HG02938 (cell line): ENCODE results near the gene GRAP.
"Not testable (repeated sequence)": the region's sequence is repeated elsewhere in the genome, so short reads cannot be mapped to it uniquely, and the experiment has no call there.

Experiments
- ATAC-seq: cut with Tn5 transposase; IDR thresholded peaks from one replicate; pipeline ENCODE4 v1.9.1; 2021; ENCODE audit warnings: mild to moderate bottlenecking, moderate library complexity; ENCODE audit not compliant: unreplicated experiment

Gene GRAP

GRCh38 chr17:19046782-19047375, at the start of gene GRAP:
Gene GRAP (minus strand): TSS chr17:19046957. CDS start chr17:19046926, 31 bp downstream.
- not testable (repeated sequence) for ATAC-seq

GRCh38 chr17:19093684-19094438, 47.1 kb upstream of the GRAP start:
- ATAC-seq = not testable (repeated sequence)

GRCh38 chr17:19092737-19093683, 46.3 kb upstream of the GRAP start:
- not testable (repeated sequence) for ATAC-seq

GRCh38 chr17:19090058-19090772, 43.5 kb upstream of the GRAP start:
- not testable (repeated sequence) for ATAC-seq

DNA sequence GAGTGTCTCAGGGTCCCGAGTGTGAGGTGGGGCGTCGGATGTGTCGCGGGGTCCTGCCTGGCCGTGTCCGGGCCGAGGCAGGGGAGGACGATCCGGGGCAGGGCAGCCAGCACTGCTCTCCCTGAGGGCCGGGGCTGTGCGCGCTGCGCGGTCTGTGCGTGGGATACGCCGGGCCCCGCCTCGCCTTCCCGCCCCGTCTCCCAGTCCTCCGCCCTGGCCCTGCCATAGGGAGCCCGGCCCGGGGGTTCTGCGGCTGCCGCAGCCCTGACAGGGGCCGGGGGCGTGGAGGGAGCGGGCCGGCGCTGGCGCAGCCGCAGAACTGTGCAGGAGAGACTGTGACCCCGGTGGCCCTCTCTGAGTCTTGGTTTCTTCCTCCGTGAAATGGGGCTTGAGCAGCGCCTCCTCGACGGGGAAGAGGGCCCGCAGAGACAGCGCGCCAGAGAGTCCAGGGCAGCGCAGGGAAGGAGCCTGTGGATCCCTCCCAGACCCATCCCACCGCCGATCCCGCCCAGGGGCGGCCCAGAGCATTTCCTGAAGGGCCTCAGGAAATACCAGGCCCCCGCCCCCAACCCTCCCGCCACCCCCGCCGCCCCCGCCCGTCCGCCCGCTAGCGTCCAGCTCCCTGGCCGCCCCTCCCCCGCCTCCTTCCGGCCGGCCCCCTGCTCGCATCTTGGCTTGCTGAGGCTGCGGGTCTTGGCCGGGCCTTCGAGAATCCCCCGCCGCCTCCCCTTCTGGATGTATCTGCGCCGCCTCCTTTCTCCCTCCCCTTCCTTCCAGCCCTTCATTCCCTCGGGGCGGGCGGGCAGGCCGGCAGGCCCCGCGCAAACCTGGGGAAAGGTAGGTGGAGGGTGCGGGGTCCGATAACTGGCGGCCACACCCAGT, 42.3 kb upstream of the GRAP start:
- not testable (repeated sequence) for ATAC-seq

DNA sequence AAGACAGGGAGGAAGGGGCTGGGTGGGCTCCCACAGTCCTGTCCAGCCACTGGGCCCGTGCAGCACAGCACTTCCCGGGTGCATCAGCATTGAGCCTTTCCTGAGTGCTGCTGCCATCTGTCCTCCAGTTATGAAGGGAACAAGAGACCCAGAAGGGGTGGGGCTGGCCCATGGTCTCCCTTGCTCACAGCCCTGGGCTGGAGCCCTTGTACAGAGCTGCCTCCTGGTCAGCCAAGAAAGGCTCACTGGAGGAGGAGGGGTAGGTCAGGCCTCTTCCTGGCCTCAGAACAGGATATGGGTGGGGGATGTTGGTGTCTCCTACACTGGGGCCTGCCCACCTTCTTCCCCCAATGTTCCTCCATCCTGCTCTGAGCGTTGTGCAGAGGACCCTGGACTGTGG, 30.6 kb upstream of the GRAP start:
- not testable (repeated sequence) for ATAC-seq

DNA sequence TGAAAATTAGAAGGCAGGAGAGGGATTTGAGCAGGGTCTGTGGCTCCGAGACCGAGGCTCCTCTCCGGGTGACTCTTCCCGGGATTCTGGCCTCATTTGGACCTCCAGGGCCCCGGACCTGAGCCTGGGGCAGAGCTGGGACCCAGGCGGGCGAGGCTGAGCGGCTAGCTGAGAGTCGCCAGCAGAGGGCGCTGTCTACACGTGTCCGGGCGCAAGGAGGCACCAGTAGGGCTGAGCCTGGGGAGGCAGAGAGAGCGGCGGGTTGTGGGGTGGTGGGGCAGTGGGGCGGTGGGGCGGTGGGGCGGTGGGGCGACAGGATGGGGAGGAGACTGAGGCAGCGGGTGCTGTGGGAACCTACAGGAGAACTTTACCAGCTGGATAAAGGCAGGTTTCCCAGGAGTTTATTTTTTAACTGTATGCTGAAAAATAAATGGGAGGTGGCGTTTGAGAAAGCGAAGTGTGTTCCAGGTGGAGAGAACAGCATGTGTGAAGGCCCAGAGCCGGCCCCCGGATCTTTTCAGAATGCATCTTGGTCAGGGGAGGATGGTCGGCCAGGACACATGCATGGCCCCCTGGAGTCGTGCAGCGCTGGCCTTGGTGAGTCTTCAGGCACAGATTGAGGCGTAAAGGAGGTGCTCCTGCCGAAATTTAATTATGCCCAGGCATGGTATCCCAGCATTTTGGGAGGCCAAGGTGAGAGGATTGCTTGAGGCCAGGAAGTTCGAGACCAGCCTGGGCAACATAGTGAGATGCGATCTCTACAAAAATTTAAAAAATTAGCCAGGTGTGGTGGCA, 29.8 kb upstream of the GRAP start:
- not testable (repeated sequence) for ATAC-seq

- not testable (repeated sequence) for ATAC-seq
These were observed 23.8 kb upstream of the GRAP start for GRCh38 chr17:19070318-19071168.

DNA sequence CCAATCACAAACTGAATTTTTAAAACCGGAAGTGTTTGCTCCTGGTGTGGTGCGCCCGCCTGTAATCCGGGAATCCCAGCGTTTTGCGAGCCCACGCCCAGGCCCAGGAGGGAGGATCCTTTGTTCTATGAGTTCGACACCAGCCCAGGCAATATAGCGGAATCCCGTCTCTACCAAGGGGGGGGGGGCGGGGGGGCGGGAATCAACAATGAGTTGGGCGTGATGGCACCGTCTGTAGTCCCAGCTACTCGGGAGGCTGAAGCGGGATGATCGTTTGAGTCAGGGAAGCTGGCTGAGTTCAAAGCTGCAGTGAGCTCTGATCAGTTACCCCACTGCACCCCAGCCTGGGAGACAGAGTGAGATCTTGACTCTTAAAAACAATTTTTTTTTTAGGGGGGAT, 17.6 kb upstream of the GRAP start:
- ATAC-seq = not testable (repeated sequence)

- ATAC-seq = peak; percentile 74
These were observed 16.7 kb upstream of the GRAP start for GRCh38 chr17:19063326-19063956.

GRCh38 chr17:19062718-19063325, 16.1 kb upstream of the GRAP start:
- ATAC-seq = peak; percentile 57

DNA sequence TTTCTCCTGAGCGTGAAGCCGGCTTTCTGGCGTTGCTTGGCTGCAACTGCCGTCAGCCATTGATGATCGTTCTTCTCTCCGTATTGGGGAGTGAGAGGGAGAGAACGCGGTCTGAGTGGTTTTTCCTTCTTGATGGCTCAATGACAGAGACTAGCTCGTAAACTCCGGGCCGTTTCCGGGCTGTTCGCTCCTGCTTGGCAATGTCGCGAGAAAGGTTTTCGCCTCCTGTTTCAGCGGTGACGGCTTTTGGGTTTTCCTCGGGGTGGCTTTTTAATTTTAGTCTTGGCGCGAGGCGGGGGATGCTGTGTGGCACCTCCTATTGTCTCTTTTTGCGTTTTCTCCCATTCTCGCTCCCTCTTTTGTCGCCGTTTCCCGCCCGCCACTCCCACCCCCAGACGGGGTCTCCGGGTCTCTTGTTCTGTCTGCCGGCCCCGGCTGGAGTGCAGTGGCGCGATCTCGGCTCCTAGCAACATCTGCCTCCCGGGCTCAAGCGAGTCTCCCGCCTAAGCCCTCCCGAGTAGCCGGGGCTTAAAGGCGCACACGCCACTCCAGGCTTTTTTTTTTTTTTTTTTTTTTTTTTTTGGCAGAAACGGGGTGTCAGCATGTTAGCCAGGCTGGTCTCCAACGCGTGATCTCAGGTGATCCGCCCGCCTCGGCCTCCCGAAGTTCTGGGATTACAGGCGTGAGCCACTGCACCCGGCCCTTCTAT, 15.4 kb upstream of the GRAP start:
- ATAC-seq = not testable (repeated sequence)

- ATAC-seq = not testable (repeated sequence)
These were observed 8.7 kb upstream of the GRAP start for GRCh38 chr17:19055447-19055846.

GRCh38 chr17:19048826-19049225, 2.1 kb upstream of the GRAP start:
- ATAC-seq = not testable (repeated sequence)

- ATAC-seq = not testable (repeated sequence)
These were observed 753 bp upstream of the GRAP start for GRCh38 chr17:19047510-19047909.

DNA sequence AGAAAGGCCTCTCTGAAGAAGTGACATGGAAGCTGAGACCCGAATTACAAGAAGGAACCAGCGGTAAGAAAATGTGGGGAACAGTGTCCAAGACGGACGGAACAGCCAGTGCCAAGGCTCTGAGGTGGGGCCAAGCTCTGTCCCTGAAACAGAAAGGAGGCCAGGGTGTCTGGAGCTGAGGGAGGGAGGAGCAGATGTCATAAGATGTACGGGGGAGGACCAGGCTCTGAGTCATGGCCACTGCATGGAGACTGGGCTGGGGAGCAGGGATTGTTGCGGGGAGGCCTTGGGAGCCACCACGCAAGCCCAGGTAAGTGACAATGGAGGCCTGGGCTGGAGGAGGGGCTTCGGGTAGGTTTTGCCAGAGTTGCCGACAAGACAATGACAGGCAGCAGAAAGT, 2.1 kb downstream of the GRAP start:
- ATAC-seq = not testable (repeated sequence)
